GM06990 (cell line): Measurements from ENCODE around the gene HPD.

ENCODE experiments used
- DNase-seq: peaks from one replicate; pipeline ENCODE4 v3.0.0-alpha.2; 2011; ENCODE audit not compliant: insufficient read length; ENCODE audit errors: extremely low read depth
- H3K27me3 ChIP-seq: replicated peaks from 2 replicates; pipeline ENCODE4 v1.6.0; 2011; ENCODE audit warnings: low read length; ENCODE audit not compliant: control insufficient read depth, insufficient read depth
- H3K36me3 ChIP-seq: 2 replicates; pipeline ENCODE4 v1.5.1; 2011; ENCODE audit warnings: low read length; ENCODE audit not compliant: control insufficient read depth, insufficient read depth
- H3K4me3 ChIP-seq: replicated peaks from 2 replicates; pipeline ENCODE4 v1.5.1; 2011; ENCODE audit warnings: low read depth, mild to moderate bottlenecking, control low read depth, low read length
- TF ChIP-seq, protein P1 (sequence below): IDR thresholded peaks from 2 replicates; pipeline ENCODE4 v1.5.1; 2011; ENCODE audit warnings: low read length, control low read depth, mild to moderate bottlenecking, inconsistent platforms; ENCODE audit not compliant: insufficient read depth, poor library complexity, severe bottlenecking

HPD gene

DNA sequence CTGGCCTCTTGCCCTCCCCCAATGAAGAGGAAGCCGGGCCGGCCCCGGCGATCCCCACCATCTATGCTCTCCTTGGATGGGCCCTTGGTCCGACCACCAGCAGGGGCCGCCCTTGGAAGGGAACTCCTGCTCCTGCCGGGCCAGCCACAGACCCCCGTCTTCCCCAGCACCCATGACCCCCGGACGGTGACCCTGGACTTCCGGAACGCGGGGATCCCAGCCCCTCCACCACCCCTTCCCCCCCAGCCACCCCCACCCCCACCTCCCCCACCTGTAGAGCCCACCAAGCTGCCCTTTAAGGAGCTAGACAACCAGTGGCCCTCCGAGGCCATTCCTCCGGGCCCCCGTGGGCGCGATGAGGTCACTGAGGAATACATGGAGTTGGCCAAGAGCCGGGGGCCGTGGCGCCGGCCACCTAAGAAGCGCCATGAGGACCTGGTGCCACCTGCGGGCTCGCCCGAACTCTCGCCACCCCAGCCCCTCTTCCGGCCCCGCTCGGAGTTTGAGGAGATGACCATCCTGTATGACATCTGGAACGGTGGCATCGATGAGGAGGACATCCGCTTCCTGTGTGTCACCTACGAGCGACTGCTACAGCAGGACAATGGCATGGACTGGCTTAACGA is 35.4 kb downstream of the HPD start:
- Histone ChIP-seq H3K4me3 (no peak overlapping the region), H3K36me3 (peaks cover 33% of the 10 kb centered on the region), H3K27me3 (no peaks in the 10 kb centered on the region)
- TF ChIP-seq, protein P1, sequence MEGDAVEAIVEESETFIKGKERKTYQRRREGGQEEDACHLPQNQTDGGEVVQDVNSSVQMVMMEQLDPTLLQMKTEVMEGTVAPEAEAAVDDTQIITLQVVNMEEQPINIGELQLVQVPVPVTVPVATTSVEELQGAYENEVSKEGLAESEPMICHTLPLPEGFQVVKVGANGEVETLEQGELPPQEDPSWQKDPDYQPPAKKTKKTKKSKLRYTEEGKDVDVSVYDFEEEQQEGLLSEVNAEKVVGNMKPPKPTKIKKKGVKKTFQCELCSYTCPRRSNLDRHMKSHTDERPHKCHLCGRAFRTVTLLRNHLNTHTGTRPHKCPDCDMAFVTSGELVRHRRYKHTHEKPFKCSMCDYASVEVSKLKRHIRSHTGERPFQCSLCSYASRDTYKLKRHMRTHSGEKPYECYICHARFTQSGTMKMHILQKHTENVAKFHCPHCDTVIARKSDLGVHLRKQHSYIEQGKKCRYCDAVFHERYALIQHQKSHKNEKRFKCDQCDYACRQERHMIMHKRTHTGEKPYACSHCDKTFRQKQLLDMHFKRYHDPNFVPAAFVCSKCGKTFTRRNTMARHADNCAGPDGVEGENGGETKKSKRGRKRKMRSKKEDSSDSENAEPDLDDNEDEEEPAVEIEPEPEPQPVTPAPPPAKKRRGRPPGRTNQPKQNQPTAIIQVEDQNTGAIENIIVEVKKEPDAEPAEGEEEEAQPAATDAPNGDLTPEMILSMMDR, result no peak
- no peak for DNase-seq

DNA sequence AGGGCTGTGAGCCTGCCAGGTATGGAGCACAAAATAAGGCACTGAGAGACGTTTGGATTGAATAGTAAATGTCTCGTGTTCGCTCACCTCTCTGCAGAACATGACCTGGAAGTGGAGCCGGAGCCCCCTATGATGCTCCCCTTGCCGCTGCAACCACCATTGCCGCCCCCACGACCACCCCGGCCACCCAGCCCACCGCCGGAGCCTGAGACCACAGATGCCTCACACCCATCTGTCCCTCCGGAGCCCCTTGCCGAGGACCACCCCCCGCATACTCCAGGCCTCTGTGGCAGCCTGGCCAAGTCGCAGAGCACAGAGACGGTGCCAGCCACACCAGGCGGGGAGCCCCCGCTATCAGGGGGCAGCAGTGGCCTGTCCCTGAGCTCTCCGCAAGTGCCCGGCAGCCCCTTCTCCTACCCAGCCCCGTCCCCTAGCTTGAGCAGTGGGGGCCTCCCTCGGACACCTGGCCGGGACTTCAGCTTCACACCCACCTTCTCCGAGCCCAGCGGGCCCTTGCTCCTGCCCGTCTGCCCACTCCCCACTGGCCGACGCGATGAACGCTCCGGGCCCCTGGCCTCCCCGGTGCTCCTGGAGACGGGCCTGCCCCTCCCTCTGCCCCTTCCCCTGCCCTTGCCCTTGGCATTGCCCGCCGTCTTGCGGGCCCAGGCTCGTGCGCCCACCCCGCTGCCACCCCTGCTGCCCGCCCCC is 36.1 kb downstream of the HPD start:
- no peaks in the 10 kb centered on the region for H3K27me3 ChIP-seq
- H3K4me3 ChIP-seq, result no peak overlapping the region
- no peak for DNase-seq
- TF ChIP-seq, protein P1, result no peak
- H3K36me3 ChIP-seq, result peaks cover 32% of the 10 kb centered on the region

DNA sequence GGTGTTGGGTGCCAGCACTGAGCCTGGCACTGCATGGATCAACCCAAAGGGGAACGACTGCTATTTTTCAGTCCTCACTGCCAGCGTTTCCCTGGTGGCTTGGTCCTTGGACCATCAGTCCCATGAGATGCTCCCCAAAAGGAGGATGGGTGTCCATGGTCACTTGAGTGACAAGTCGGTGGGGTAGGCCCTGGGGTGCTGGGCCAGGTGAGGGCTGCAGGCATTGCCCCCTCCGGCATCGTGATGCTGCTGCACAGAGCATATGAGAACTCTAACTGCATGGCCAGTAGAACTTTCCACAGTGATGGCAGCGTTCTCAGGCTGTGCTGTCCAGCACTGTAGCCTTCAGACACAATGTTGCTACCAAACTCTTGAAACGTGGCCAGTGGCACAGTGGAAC is 38.6 kb downstream of the HPD start:
- no peak overlapping the region for H3K4me3 ChIP-seq
- H3K27me3 ChIP-seq, result no peaks in the 10 kb centered on the region
- peaks cover 35% of the 10 kb centered on the region for H3K36me3 ChIP-seq
- TF ChIP-seq, protein P1, result no peak
- no peak for DNase-seq

DNA sequence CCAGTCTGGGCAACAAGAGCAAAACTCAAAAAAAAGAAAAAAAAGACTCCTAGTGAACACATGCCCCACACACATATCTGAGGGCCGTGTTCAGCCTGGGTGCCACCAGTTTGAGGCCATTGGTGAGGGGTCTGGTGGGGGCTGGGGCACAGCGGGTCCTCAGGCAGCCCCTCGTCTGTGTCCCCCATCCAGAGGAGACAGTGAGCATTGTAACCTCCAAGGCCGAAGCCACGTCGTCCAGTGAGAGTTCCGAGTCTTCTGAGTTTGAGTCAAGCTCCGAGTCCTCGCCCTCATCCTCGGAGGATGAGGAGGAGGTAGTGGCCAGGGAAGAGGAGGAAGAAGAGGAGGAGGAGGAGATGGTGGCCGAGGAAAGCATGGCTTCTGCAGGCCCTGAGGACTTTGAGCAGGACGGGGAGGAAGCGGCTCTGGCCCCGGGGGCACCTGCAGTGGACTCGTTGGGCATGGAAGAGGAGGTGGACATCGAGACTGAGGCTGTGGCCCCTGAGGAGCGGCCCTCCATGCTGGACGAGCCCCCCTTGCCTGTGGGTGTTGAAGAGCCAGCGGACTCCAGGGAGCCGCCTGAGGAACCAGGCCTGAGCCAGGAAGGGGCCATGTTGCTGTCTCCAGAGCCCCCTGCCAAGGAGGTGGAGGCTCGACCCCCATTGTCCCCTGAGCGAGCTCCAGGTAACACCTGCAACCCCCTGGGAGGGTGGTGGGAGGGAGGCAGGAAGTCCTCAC is 39.3 kb downstream of the HPD start:
- Histone ChIP-seq H3K36me3 (peaks cover 36% of the 10 kb centered on the region), H3K27me3 (no peaks in the 10 kb centered on the region), H3K4me3 (no peak overlapping the region)
- no peak for DNase-seq
- TF ChIP-seq, protein P1, result no peak

DNA sequence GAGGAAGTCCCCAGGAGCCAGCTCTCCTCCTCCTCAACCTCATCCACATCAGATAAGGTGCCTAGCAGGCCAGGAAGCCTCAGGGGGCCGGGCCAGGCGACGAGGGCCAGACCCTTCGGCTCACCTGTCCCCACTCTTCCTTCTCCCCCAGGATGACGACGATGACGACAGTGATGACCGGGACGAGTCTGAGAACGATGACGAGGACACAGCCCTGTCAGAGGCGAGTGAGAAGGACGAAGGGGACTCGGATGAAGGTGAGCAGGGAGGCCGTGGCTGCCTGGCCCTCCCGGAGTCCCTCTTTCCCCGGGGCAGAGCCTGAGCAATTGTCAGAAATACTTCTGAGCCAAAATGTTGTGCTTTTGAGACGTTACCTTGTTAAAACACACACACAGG is 41.0 kb downstream of the HPD start:
- TF ChIP-seq, protein P1, result no peak
- DNase-seq, result no peak
- peaks cover 29% of the 10 kb centered on the region for H3K36me3 ChIP-seq
- no peak overlapping the region for H3K4me3 ChIP-seq
- H3K27me3 ChIP-seq, result no peaks in the 10 kb centered on the region
